IMR-90 (cell line): ENCODE data around the gene EHD4. TPM values are rescaled to one million over a fixed set of nuclear protein-coding genes. Genes with fewer than 3 reads are reported as not detected.

Experiments used
- ATAC-seq: fragments of 200-7000 bp; cut with Tn5 transposase; 2 replicates; pipeline ENCODE4 v1.9.1; 2020; ENCODE audit warnings: low read depth, mild to moderate bottlenecking, moderate library complexity
- BruUV-seq: library from RNA; stranded (reverse); fragments of 400-500 nt; replicated peaks from 2 replicates; lab custom pipeline; 2021; lab: Mats Ljungman, UMichigan
- CTCF ChIA-PET: fragments of 300-600 bp; formaldehyde crosslinking; extraction: SDS; loops from one replicate; lab custom pipeline; 2021; ENCODE audit warnings: antibody characterized with exemption; lab: Yijun Ruan, JAX
- POLR2A ChIA-PET: fragments of 300-600 bp; sonication (Branson Sonifier 250); formaldehyde crosslinking; loops from one replicate; lab custom pipeline; 2022; ENCODE audit warnings: antibody characterized with exemption; ENCODE audit not compliant: unreplicated experiment; lab: Charles Lee
- DNase-seq: peaks from one replicate; pipeline ENCODE4 v3.0.0; 2013
- H2AFZ ChIP-seq: replicated peaks from 2 replicates; pipeline ENCODE3; 2013; ENCODE audit warnings: low read length, mild to moderate bottlenecking; ENCODE audit not compliant: poor library complexity
- H2AK5ac ChIP-seq: 2 replicates; pipeline ENCODE4 v1.6.1; 2013; ENCODE audit warnings: low read depth, low read length, inconsistent platforms
- H2AK9ac ChIP-seq: replicated peaks from 2 replicates; pipeline ENCODE3; 2013; ENCODE audit warnings: mild to moderate bottlenecking, low read depth, low read length, moderate library complexity; ENCODE audit not compliant: poor library complexity
- H2BK120ac ChIP-seq: 2 replicates; pipeline ENCODE4 v1.6.1; 2013; ENCODE audit warnings: low read depth, low read length, inconsistent platforms
- H2BK15ac ChIP-seq: 3 replicates; pipeline ENCODE4 v1.6.1; 2013; ENCODE audit warnings: low read depth, low read length, inconsistent platforms
- H2BK20ac ChIP-seq: 2 replicates; pipeline ENCODE4 v1.6.1; 2013; ENCODE audit warnings: low read depth, mild to moderate bottlenecking, inconsistent platforms, low read length, moderate library complexity
- H2BK5ac ChIP-seq: 2 replicates; pipeline ENCODE4 v1.6.1; 2013; ENCODE audit warnings: mild to moderate bottlenecking, low read depth, low read length, inconsistent platforms; ENCODE audit not compliant: poor library complexity, severe bottlenecking
- H3K14ac ChIP-seq: replicated peaks from 2 replicates; pipeline ENCODE4 v1.6.1; 2013; ENCODE audit warnings: low read depth, low read length, inconsistent platforms
- H3K18ac ChIP-seq: 2 replicates; pipeline ENCODE4 v1.6.1; 2013; ENCODE audit warnings: low read depth, low read length, control low read depth
- H3K23ac ChIP-seq: 2 replicates; pipeline ENCODE4 v1.6.1; 2013; ENCODE audit warnings: low read depth, low read length, inconsistent platforms
- H3K27ac ChIP-seq: 2 replicates; pipeline ENCODE4 v1.5.1; 2013; ENCODE audit warnings: mild to moderate bottlenecking, control low read depth, low read length; ENCODE audit not compliant: insufficient read depth
- H3K27me3 ChIP-seq: 2 replicates; pipeline ENCODE4 v1.6.1; 2013; ENCODE audit warnings: low read length; ENCODE audit not compliant: control insufficient read depth, insufficient read depth
- H3K36me3 ChIP-seq: 2 replicates; pipeline ENCODE4 v1.6.1; 2013; ENCODE audit warnings: low read length, mixed read lengths; ENCODE audit not compliant: control insufficient read depth, insufficient read depth
- H3K4ac ChIP-seq: 2 replicates; pipeline ENCODE4 v1.6.1; 2013; ENCODE audit warnings: low read depth, low read length, inconsistent platforms
- H3K4me1 ChIP-seq: 2 replicates; pipeline ENCODE4 v1.6.1; 2013; ENCODE audit warnings: low read length, mixed read lengths; ENCODE audit not compliant: control insufficient read depth, insufficient read depth
- H3K4me2 ChIP-seq: 2 replicates; pipeline ENCODE4 v1.6.1; 2013; ENCODE audit warnings: low read depth, mild to moderate bottlenecking, control low read depth, low read length, moderate library complexity
- H3K4me3 ChIP-seq: 2 replicates; pipeline ENCODE4 v1.5.1; 2013; ENCODE audit warnings: low read depth, mild to moderate bottlenecking, control low read depth, low read length, moderate library complexity; ENCODE audit not compliant: insufficient read depth
- H3K56ac ChIP-seq: 2 replicates; pipeline ENCODE4 v1.6.1; 2013; ENCODE audit warnings: low read length, inconsistent platforms; ENCODE audit not compliant: insufficient read depth; ENCODE audit errors: extremely low read depth
- H3K79me1 ChIP-seq, 2 experiments: 2 replicates each; pipeline ENCODE4 v1.6.1; 2013; ENCODE audit warnings: low read length in 2 of 2, inconsistent platforms in 1 of 2, low read depth in 1 of 2
- H3K9ac ChIP-seq: 2 replicates; pipeline ENCODE4 v1.6.1; 2013; ENCODE audit warnings: low read depth, low read length, control low read depth
- H3K9me1 ChIP-seq: 2 replicates; pipeline ENCODE4 v1.6.1; 2013; ENCODE audit warnings: low read length, inconsistent platforms; ENCODE audit not compliant: insufficient read depth
- H3K9me3 ChIP-seq: 2 replicates; pipeline ENCODE4 v1.6.1; 2013; ENCODE audit warnings: low read length; ENCODE audit not compliant: control insufficient read depth, insufficient read depth
- H4K20me1 ChIP-seq: 2 replicates; pipeline ENCODE4 v1.6.1; 2013; ENCODE audit warnings: low read length, inconsistent platforms; ENCODE audit not compliant: insufficient read depth
- H4K5ac ChIP-seq: 2 replicates; pipeline ENCODE4 v1.6.1; 2013; ENCODE audit warnings: mild to moderate bottlenecking, low read depth, low read length, control low read depth
- H4K8ac ChIP-seq, 2 experiments: 2 replicates each; pipeline ENCODE4 v1.6.1; 2013; ENCODE audit warnings: low read depth in 2 of 2, low read length in 2 of 2, control low read depth in 1 of 2, inconsistent platforms in 1 of 2
- H4K91ac ChIP-seq: 2 replicates; pipeline ENCODE4 v1.6.1; 2013; ENCODE audit warnings: low read depth, low read length, inconsistent platforms; ENCODE audit not compliant: insufficient read depth
- CEBPB ChIP-seq: IDR thresholded peaks from 2 replicates; pipeline ENCODE4 v1.6.1; 2012; ENCODE audit warnings: low read depth, low read length, improper control_type of control experiment
- CHD1 ChIP-seq: IDR thresholded peaks from 2 replicates; pipeline ENCODE4 v1.6.1; 2012; ENCODE audit warnings: low read depth, low read length, improper control_type of control experiment
- ELK1 ChIP-seq: fragments of 150-350 bp; IDR thresholded peaks from 2 replicates; pipeline ENCODE4 v1.6.1; 2016; ENCODE audit warnings: low read depth, mild to moderate bottlenecking, low read length, moderate library complexity, borderline replicate concordance
- MAZ ChIP-seq: IDR thresholded peaks from 2 replicates; pipeline ENCODE4 v1.6.1; 2012; ENCODE audit warnings: low read depth, mild to moderate bottlenecking, low read length, improper control_type of control experiment, moderate library complexity, borderline replicate concordance
- MXI1 ChIP-seq: IDR thresholded peaks from 2 replicates; pipeline ENCODE4 v1.6.1; 2012; ENCODE audit warnings: low read depth, mild to moderate bottlenecking, low read length, moderate library complexity, borderline replicate concordance
- USF2 ChIP-seq: fragments of 150-350 bp; IDR thresholded peaks from 2 replicates; pipeline ENCODE4 v1.6.1; 2017; ENCODE audit warnings: mild to moderate bottlenecking, antibody characterized with exemption, low read length, low read depth
- WGBS, 2 experiments: methylation state at CpG; one replicate each; pipeline versions ENCODE4 v1.1.5 to v1.1.7; 2013; ENCODE audit warnings: missing lambda C conversion rate in 2 of 2; ENCODE audit not compliant: insufficient read length in 1 of 2; ENCODE audit errors: extremely low coverage in 2 of 2; 5-methylcytosine and 5-hydroxymethylcytosine counted together
- dilution Hi-C: fragments of 300-500 bp; cut with HindIII; formaldehyde crosslinking; loops from one replicate; pipeline ENCODE4 v1.14.3; 2018; ENCODE audit warnings: low sequenced_read_pairs; ENCODE audit not compliant: unreplicated experiment
- in situ Hi-C: fragments of 300-500 bp; cut with MboI; formaldehyde crosslinking; loops from 3 replicates; pipeline ENCODE4 v1.14.3; 2019; ENCODE audit warnings: low sequenced_read_pairs, inconsistent platforms, mixed read lengths
- intact Hi-C: fragments of 100-400 bp; cut with micrococcal nuclease; formaldehyde crosslinking; loops from 2 replicates; pipeline ENCODE4 v1.10.0; 2022
- polyA plus RNA-seq, 3 experiments: library from polyadenylated mRNA; depleted of rRNA; stranded (reverse); fragments of >200 nt; gene quantifications; 2 replicates each; pipeline ENCODE4 v1.2.3, GENCODE V29; 2012; ENCODE audit warnings: low replicate concordance in 1 of 3
- total RNA-seq: library from RNA; depleted of rRNA; stranded (reverse); fragments of >200 nt; gene quantifications from 2 replicates; pipeline ENCODE4 v1.2.3, GENCODE V29; 2012
- TF ChIP-seq, protein P1 (sequence below): conservative IDR thresholded peaks from 2 replicates; pipeline ENCODE4 v1.5.1; 2012; ENCODE audit warnings: mild to moderate bottlenecking, low read depth, low read length, improper control_type of control experiment

Gene EHD4
- total and polyA plus RNA-seq, 2 of the 4 experiments (the other 2 are of a cell fraction), result 21.0 to 29.0 TPM

GRCh38 chr15:41888662-41889253 lies 83.6 kb downstream of the EHD4 start:
- no peak overlapping the region for H2AFZ ChIP-seq
- no peak for DNase-seq
- BruUV-seq, result no TSS peak
- H2BK5ac ChIP-seq, result no peak overlapping the region
- TF ChIP-seq MAZ, result no peak
- no peak for TF ChIP-seq USF2
- TF ChIP-seq, protein P1, sequence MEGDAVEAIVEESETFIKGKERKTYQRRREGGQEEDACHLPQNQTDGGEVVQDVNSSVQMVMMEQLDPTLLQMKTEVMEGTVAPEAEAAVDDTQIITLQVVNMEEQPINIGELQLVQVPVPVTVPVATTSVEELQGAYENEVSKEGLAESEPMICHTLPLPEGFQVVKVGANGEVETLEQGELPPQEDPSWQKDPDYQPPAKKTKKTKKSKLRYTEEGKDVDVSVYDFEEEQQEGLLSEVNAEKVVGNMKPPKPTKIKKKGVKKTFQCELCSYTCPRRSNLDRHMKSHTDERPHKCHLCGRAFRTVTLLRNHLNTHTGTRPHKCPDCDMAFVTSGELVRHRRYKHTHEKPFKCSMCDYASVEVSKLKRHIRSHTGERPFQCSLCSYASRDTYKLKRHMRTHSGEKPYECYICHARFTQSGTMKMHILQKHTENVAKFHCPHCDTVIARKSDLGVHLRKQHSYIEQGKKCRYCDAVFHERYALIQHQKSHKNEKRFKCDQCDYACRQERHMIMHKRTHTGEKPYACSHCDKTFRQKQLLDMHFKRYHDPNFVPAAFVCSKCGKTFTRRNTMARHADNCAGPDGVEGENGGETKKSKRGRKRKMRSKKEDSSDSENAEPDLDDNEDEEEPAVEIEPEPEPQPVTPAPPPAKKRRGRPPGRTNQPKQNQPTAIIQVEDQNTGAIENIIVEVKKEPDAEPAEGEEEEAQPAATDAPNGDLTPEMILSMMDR, result no peak
- no peak for TF ChIP-seq CEBPB
- TF ChIP-seq MXI1, result no peak
- TF ChIP-seq CHD1, result no peak
- TF ChIP-seq ELK1, result no peak
- H2BK15ac ChIP-seq, result no peak overlapping the region
- no peaks in the 10 kb centered on the region for H3K9me3 ChIP-seq
- no peak overlapping the region for H3K4ac ChIP-seq
- peaks cover 2% of the 10 kb centered on the region; the same call in 1 of the 2 replicates for H3K9me1 ChIP-seq
- H3K79me1 ChIP-seq, result no peaks in the 10 kb centered on the region
- H3K27ac ChIP-seq, result no peak overlapping the region
- H3K27me3 ChIP-seq, result peaks cover 4% of the 10 kb centered on the region; the same call in 1 of the 2 replicates
- H4K5ac ChIP-seq, result no peak overlapping the region
- H3K18ac ChIP-seq, result no peak overlapping the region
- no peak overlapping the region for H2AK9ac ChIP-seq
- dilution Hi-C loops, result no loop called here
- CTCF ChIA-PET, result no interaction called here
- no peak for ATAC-seq
- H3K4me1 ChIP-seq, result no peaks in the 10 kb centered on the region
- H4K20me1 ChIP-seq, result no peaks in the 10 kb centered on the region
- no peak overlapping the region for H2AK5ac ChIP-seq
- no peaks in the 10 kb centered on the region for H3K36me3 ChIP-seq
- H3K23ac ChIP-seq, result no peak overlapping the region
- in situ Hi-C loops, result no loop called here
- no peak overlapping the region for H2BK20ac ChIP-seq
- H3K4me2 ChIP-seq, result no peak overlapping the region
- no peak overlapping the region for H3K14ac ChIP-seq
- H4K8ac ChIP-seq, result no peak overlapping the region
- WGBS, 2 experiments, result 65% methylated on average over 5 of the region's 7 CpGs; no CpG with 5 or more reads in 1 of the 2 experiments
- no peak overlapping the region for H2BK120ac ChIP-seq
- POLR2A ChIA-PET, result no interaction called here
- H3K56ac ChIP-seq, result no peak overlapping the region
- intact Hi-C loops, result no loop called here
- no peak overlapping the region for H4K91ac ChIP-seq
- H3K4me3 ChIP-seq, result no peak overlapping the region
- no peak overlapping the region for H3K9ac ChIP-seq
